ENCODE data around the gene ARR3.

The ARR3 gene

GRCh38 chrX:70324326-70324725, 56.2 kb downstream of the ARR3 start:
- H3K4me3 ChIP-seq (ENCODE audit: low read depth in 1 of 2, low read length in 2 of 2), result no peak overlapping the region
- DNase-seq, result no peak
- 0 out of 2 replicates have a peak, but pooled peaks cover 4% of the 10 kb centered on the region for H3K79me2 ChIP-seq (ENCODE audit: insufficient read depth, low read length)
- peaks cover 38% of the 10 kb centered on the region for H3K36me3 ChIP-seq (ENCODE audit: insufficient read depth, low read length)
- ATAC-seq (ENCODE audit: insufficient read depth, low read depth), result no peak
- H3K9me3 ChIP-seq (ENCODE audit: insufficient read depth, low read length, severe bottlenecking), result no peaks in the 10 kb centered on the region
- no peak overlapping the region for H2AFZ ChIP-seq (ENCODE audit: low read depth, low read length)
- H3K27ac ChIP-seq (ENCODE audit: low read length), result no peak overlapping the region
- H3K4me2 ChIP-seq (ENCODE audit: insufficient read depth, low read length), result no peak overlapping the region
- no peaks in the 10 kb centered on the region for H3K4me1 ChIP-seq (ENCODE audit: insufficient read depth, low read length)
- H3K9ac ChIP-seq (ENCODE audit: low read depth, low read length), result no peak overlapping the region
- no peaks in the 10 kb centered on the region for H4K20me1 ChIP-seq (ENCODE audit: insufficient read depth, low read length)
- TF ChIP-seq EZH2 (IDR thresholded peaks at IDR 0.05; ENCODE audit: borderline replicate concordance, low read depth, low read length, severe bottlenecking) (no peak), CTCF (IDR thresholded peaks at IDR 0.05; ENCODE audit: borderline replicate concordance, extremely low read depth, low read length, poor library complexity, severe bottlenecking) (no peak)
- H3K27me3 ChIP-seq (ENCODE audit: insufficient read depth, low read length, poor library complexity), result no peaks in the 10 kb centered on the region

DNA sequence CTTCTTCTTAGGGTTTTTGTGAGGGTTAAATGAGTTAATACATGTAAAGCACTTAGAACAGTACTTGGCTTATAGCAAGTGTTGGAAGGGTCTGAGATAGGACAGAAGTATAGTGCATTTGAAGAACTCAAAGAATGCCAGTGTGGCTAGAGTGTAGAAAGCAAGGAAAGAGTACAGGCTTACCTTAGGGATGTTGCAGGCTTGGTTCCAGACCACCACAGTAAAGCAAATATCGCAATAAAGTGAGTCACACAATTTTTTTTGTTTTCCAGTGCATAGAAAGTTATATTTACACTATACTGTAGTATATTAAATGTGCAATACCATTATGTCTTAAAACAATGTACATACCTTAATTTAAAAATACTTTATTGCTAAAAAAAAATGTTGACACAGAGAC, 63.0 kb downstream of the ARR3 start:
- Histone ChIP-seq H3K9me3 (ENCODE audit: insufficient read depth, low read length, severe bottlenecking) (no peaks in the 10 kb centered on the region), H3K4me2 (ENCODE audit: insufficient read depth, low read length) (no peak overlapping the region), H3K9ac (ENCODE audit: low read depth, low read length) (no peak overlapping the region), H3K4me1 (ENCODE audit: insufficient read depth, low read length) (no peaks in the 10 kb centered on the region), H3K36me3 (ENCODE audit: insufficient read depth, low read length) (peaks cover 79% of the 10 kb centered on the region), H2AFZ (ENCODE audit: low read depth, low read length) (no peak overlapping the region), H3K4me3 (ENCODE audit: low read depth in 1 of 2, low read length in 2 of 2) (no peak overlapping the region), H3K27ac (ENCODE audit: low read length) (no peak overlapping the region), H4K20me1 (ENCODE audit: insufficient read depth, low read length) (no peaks in the 10 kb centered on the region), H3K79me2 (ENCODE audit: insufficient read depth, low read length) (0 out of 2 replicates have a peak, but pooled peaks cover 1% of the 10 kb centered on the region), H3K27me3 (ENCODE audit: insufficient read depth, low read length, poor library complexity) (no peaks in the 10 kb centered on the region)
- TF ChIP-seq EZH2 (IDR thresholded peaks at IDR 0.05; ENCODE audit: borderline replicate concordance, low read depth, low read length, severe bottlenecking) (no peak), CTCF (IDR thresholded peaks at IDR 0.05; ENCODE audit: borderline replicate concordance, extremely low read depth, low read length, poor library complexity, severe bottlenecking) (no peak)
- no peak for ATAC-seq (ENCODE audit: insufficient read depth, low read depth)
- DNase-seq, result no peak
